ENCODE measurements around the gene ARPIN.

Gene ARPIN

DNA sequence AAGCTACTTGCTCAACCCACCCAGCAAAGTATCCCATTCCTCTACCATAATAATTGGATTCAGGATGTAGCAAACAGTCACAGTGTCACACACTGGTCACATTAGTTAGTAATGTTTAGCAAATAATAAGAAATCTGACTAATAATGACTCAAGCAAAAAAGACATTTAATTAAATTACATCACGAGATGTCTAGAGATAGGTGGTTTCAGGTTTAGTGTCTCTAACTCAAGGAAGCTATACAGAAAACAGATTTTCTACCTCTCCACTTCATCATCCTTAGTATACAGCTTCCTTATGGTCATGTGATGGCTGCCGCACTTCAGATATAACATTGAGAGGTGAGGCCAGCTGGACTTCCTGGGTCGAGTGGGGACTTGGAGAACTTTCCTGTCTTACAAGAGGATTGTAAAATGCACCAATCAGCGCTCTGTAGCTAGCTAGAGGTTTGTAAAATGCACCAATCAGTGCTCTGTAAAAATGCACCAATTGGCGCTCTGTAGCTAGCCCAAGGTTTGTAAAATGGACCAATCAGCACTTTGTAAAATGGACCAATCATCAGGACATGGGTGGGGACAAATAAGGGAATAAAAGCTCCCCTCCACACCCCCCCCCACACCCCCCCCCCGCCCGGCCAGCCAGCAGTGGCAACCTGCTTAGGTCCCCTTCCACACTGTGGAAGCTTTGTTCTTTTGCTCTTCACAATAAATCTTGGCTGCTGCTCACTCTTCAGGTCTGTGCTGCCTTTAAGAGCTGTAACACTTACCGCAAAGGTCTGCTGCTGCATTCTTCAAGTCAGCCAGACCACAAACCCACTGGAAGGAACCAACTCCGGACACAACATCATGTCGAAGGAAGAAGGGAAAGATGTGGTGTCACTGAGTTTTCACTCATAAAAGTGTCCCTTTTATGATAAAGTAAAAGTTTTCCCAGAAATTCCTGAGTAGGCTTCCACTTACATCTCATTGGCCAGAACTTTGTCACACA lies 24.9 kb upstream of the ARPIN start:
- H3K27ac ChIP-seq (ENCODE audit: low read depth, low read length), result no peak overlapping the region
- no peaks in the 10 kb centered on the region for H3K9me3 ChIP-seq (ENCODE audit: low read length)
- H3K27me3 ChIP-seq (ENCODE audit: control insufficient read depth in 1 of 2, insufficient read depth in 2 of 2, low read length in 2 of 2), result no peaks in the 10 kb centered on the region
- H3K4me3 ChIP-seq (ENCODE audit: low read depth in 1 of 2, low read length in 2 of 2), result no peak overlapping the region
- H3K36me3 ChIP-seq (ENCODE audit: insufficient read depth, low read length), result no peaks in the 10 kb centered on the region
- H3K9ac ChIP-seq (ENCODE audit: low read length), result no peak overlapping the region
- H3K4me1 ChIP-seq (ENCODE audit: insufficient read depth, low read length), result no peaks in the 10 kb centered on the region

DNA sequence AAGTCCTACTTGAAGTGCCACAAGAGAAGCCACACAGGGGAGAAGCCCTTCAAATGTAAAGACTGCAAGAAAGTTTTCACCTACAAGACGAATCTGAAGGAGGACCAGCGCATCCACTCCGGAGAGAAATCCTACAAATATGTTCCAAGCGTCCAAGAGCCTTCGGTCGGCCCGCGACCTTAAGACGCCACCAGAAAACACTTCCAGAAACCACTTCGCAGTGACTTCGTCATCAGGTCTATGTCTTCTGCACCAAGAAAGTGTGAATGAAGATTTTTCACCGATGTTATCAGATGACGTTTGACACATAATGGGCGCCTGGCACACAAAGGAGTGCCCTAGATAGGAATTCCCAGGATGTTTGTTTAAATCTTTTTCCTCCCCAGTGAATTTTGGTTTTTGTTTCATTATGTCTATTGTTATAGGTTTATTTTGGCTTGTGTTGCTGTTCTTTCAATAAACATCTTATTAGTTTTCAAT lies 24.1 kb upstream of the ARPIN start:
- Histone ChIP-seq H3K9ac (ENCODE audit: low read length) (no peak overlapping the region), H3K4me1 (ENCODE audit: insufficient read depth, low read length) (no peaks in the 10 kb centered on the region), H3K27me3 (ENCODE audit: control insufficient read depth in 1 of 2, insufficient read depth in 2 of 2, low read length in 2 of 2) (no peaks in the 10 kb centered on the region), H3K27ac (ENCODE audit: low read depth, low read length) (no peak overlapping the region), H3K36me3 (ENCODE audit: insufficient read depth, low read length) (no peaks in the 10 kb centered on the region), H3K4me3 (ENCODE audit: low read depth in 1 of 2, low read length in 2 of 2) (no peak overlapping the region), H3K9me3 (ENCODE audit: low read length) (no peaks in the 10 kb centered on the region)

DNA sequence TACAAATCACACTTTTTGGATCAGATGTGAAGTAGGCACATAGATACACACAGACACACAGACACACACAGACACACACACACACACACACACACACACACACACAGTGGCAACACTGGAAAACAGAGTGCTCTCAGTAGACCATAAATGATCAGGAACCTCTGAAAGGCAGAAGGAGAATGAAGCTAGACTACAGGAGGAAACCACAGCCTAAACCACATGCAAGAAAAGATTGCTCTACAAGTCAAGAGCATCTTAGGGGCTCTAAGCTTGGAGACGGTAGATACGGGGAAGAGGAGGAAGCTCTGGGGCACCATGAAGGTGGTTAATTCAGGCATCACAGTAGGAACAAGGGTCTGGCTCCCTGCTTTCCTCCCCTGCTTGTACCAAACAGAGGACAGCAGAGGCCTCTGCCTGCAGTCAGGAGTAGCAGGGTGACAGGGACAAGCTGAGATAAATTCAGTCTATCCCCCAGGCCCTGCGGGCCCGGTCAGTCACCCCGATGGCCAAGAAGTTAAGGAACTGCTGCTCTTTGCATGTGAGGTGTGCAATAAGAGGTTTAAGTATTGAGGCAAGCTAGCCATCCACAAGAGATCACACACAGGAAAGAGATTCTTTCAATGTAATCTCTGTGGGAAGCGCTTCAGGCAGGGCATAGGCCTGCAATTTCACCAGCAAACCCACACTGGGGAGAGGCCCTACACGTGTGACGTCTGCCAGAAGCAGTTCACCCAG lies 23.5 kb upstream of the ARPIN start:
- no peak overlapping the region for H3K9ac ChIP-seq (ENCODE audit: low read length)
- H3K9me3 ChIP-seq (ENCODE audit: low read length), result no peaks in the 10 kb centered on the region
- no peaks in the 10 kb centered on the region for H3K36me3 ChIP-seq (ENCODE audit: insufficient read depth, low read length)
- no peaks in the 10 kb centered on the region for H3K27me3 ChIP-seq (ENCODE audit: control insufficient read depth in 1 of 2, insufficient read depth in 2 of 2, low read length in 2 of 2)
- H3K4me1 ChIP-seq (ENCODE audit: insufficient read depth, low read length), result no peaks in the 10 kb centered on the region
- no peak overlapping the region for H3K4me3 ChIP-seq (ENCODE audit: low read depth in 1 of 2, low read length in 2 of 2)
- no peak overlapping the region for H3K27ac ChIP-seq (ENCODE audit: low read depth, low read length)

DNA sequence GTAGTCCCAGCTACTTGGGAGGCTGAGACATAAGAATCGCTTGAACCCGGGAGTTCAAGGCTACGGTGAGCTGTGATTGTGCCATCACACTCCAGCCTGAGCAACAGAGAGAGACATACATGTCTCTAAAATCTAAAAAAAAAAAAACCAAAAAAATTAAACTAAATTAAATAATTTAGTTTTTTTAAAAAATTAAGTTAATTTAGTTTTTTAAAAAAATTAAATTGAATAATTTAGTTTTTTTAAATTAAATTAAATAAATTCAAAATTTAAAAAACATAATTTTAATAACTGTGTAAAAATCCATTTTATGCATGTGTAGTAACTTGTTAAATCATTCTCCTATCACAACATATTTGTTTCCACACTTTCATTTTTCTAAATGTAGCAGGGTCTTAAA lies 20.1 kb upstream of the ARPIN start:
- Histone ChIP-seq H3K9me3 (ENCODE audit: low read length) (no peaks in the 10 kb centered on the region), H3K27ac (ENCODE audit: low read depth, low read length) (no peak overlapping the region), H3K27me3 (ENCODE audit: control insufficient read depth in 1 of 2, insufficient read depth in 2 of 2, low read length in 2 of 2) (no peaks in the 10 kb centered on the region), H3K9ac (ENCODE audit: low read length) (no peak overlapping the region), H3K4me3 (ENCODE audit: low read depth in 1 of 2, low read length in 2 of 2) (no peak overlapping the region), H3K36me3 (ENCODE audit: insufficient read depth, low read length) (no peaks in the 10 kb centered on the region), H3K4me1 (ENCODE audit: insufficient read depth, low read length) (no peaks in the 10 kb centered on the region)

DNA sequence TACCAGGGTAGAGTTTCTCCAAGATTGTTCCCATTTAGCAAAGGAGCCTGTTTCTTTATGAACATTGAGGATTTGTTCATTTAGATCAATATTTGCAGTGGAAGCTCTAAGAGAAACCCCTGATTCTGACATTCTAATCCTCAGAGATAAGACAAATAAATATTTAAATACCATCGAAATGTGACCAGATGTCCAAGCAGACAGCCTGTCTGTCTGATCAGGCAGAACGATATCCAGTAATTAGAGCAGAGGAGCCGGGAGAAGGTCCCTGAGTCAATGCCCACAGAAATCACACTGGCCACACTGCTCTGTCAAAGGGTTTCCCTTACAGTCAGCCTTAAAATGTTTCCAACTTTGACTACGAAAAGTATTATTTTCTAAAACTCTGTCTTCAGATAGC lies 15.7 kb upstream of the ARPIN start:
- Histone ChIP-seq H3K27ac (ENCODE audit: low read depth, low read length) (no peak overlapping the region), H3K4me1 (ENCODE audit: insufficient read depth, low read length) (no peaks in the 10 kb centered on the region), H3K4me3 (ENCODE audit: low read depth in 1 of 2, low read length in 2 of 2) (no peak overlapping the region), H3K27me3 (ENCODE audit: control insufficient read depth in 1 of 2, insufficient read depth in 2 of 2, low read length in 2 of 2) (no peaks in the 10 kb centered on the region), H3K36me3 (ENCODE audit: insufficient read depth, low read length) (no peaks in the 10 kb centered on the region), H3K9me3 (ENCODE audit: low read length) (no peaks in the 10 kb centered on the region), H3K9ac (ENCODE audit: low read length) (no peak overlapping the region)

DNA sequence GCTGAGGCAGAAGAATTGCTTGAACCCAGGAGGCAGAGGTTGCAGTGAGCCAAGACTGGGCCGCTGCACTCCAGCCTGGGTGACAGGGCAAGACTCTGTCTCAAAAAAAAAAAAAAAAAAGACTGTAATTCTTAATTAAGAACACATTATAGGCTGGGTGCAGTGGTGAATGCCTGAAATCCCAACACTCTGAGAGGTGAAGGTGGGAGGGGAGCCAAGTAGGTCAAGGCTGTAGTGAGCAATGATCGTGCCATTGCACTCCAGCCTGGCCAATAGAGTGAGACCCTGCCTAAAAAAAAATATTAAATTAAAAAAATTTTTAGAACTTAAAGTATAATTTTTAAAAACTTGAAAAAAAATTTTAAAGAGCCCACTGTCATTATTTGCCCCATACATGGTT lies 13.4 kb upstream of the ARPIN start:
- Histone ChIP-seq H3K4me3 (ENCODE audit: low read depth in 1 of 2, low read length in 2 of 2) (no peak overlapping the region), H3K4me1 (ENCODE audit: insufficient read depth, low read length) (no peaks in the 10 kb centered on the region), H3K27me3 (ENCODE audit: control insufficient read depth in 1 of 2, insufficient read depth in 2 of 2, low read length in 2 of 2) (no peaks in the 10 kb centered on the region), H3K9me3 (ENCODE audit: low read length) (no peaks in the 10 kb centered on the region), H3K36me3 (ENCODE audit: insufficient read depth, low read length) (no peaks in the 10 kb centered on the region), H3K9ac (ENCODE audit: low read length) (no peak overlapping the region), H3K27ac (ENCODE audit: low read depth, low read length) (no peak overlapping the region)

DNA sequence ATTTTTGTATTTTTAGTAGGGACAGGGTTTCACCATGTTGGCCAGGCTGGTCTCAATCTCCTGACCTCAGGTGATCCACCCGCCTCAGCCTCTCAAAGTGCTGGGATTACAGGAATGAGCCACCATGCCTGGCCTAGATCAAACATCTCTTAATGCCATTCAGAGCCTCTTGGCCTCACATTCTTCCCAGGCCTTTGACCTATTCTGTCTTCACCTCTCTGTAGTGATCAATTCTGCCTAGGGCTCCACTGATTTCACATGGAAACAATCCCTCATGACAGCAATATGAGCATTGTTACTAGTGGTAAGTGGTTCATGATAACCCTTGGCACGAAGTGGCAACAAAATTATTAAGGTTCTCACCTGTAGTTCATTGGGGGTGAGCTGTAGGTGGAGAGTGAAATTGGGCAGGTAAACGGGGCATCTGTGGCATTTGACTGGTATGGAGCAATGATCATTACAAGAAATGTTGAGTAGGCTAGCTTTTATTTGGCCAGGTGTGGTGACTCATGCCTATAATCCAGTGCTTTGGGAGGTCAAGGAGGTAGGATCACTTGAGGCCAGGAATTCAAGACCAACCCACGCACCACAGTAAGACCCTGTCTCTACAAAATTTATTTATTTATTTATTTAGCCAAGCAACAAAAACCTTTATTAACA lies 4.8 kb upstream of the ARPIN start:
- Histone ChIP-seq H3K9ac (ENCODE audit: low read length) (no peak overlapping the region), H3K9me3 (ENCODE audit: low read length) (no peaks in the 10 kb centered on the region), H3K36me3 (ENCODE audit: insufficient read depth, low read length) (no peaks in the 10 kb centered on the region), H3K4me3 (ENCODE audit: low read depth in 1 of 2, low read length in 2 of 2) (no peak overlapping the region), H3K27me3 (ENCODE audit: control insufficient read depth in 1 of 2, insufficient read depth in 2 of 2, low read length in 2 of 2) (no peaks in the 10 kb centered on the region), H3K27ac (ENCODE audit: low read depth, low read length) (no peak overlapping the region), H3K4me1 (ENCODE audit: insufficient read depth, low read length) (peaks cover 6% of the 10 kb centered on the region)

DNA sequence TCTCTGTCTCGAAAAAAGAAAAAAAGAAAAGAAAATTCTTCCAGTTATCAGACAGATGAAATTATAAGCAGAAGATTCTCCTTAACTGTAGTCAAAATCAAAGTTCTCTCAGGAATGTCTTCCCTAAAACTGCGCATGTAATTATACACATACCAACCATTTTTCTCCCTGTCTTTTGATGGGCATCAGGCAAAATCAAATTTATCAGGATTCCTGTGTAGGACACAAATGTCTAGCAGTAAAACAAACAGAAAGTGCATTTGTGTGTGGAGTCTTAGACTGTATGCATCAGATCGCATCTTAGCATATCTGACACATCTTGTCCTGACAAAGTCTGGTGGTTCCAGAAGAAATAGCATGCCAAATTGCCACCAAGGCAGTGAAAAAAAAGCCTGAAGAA lies 3.9 kb upstream of the ARPIN start:
- H3K36me3 ChIP-seq (ENCODE audit: insufficient read depth, low read length), result no peaks in the 10 kb centered on the region
- H3K4me1 ChIP-seq (ENCODE audit: insufficient read depth, low read length), result peaks cover 9% of the 10 kb centered on the region
- H3K27me3 ChIP-seq (ENCODE audit: control insufficient read depth in 1 of 2, insufficient read depth in 2 of 2, low read length in 2 of 2), result no peaks in the 10 kb centered on the region
- no peak overlapping the region for H3K27ac ChIP-seq (ENCODE audit: low read depth, low read length)
- no peak overlapping the region for H3K4me3 ChIP-seq (ENCODE audit: low read depth in 1 of 2, low read length in 2 of 2)
- H3K9me3 ChIP-seq (ENCODE audit: low read length), result no peaks in the 10 kb centered on the region
- no peak overlapping the region for H3K9ac ChIP-seq (ENCODE audit: low read length)

DNA sequence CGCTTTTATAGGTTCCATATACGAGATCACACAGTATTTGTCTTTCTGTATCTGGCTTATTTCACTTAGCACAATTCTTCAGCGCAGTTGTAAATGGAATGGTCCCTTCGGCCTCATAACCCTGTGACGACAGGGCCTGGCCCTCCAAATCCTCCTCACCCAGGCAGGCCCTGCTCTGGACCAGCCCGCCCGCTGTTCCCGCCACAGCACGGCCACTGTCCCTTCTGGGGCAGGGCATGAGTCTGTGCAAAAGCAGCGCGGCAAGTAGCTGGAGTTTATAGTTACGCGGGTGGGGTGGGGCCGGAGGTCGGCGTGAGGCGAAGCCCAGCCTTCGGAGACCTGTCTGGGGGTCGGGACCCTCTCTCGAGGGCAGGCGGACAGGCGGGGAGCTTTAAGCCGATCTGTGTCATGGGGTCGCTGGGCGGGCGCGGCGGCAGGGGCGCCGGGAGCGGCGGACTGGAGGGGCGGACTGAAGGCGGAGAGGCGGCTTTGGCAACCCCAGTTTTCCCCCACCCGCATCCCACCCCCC lies 543 bp downstream of the ARPIN start:
- Histone ChIP-seq H3K4me1 (ENCODE audit: insufficient read depth, low read length) (peaks cover 16% of the 10 kb centered on the region), H3K36me3 (ENCODE audit: insufficient read depth, low read length) (peaks cover 22% of the 10 kb centered on the region), H3K27ac (ENCODE audit: low read depth, low read length) (peak overlapping the region; percentile 29), H3K9me3 (ENCODE audit: low read length) (no peaks in the 10 kb centered on the region), H3K27me3 (ENCODE audit: control insufficient read depth in 1 of 2, insufficient read depth in 2 of 2, low read length in 2 of 2) (no peaks in the 10 kb centered on the region), H3K4me3 (ENCODE audit: low read depth in 1 of 2, low read length in 2 of 2) (peak overlapping the region; percentile 56 to 72), H3K9ac (ENCODE audit: low read length) (peak overlapping the region; percentile 50)

DNA sequence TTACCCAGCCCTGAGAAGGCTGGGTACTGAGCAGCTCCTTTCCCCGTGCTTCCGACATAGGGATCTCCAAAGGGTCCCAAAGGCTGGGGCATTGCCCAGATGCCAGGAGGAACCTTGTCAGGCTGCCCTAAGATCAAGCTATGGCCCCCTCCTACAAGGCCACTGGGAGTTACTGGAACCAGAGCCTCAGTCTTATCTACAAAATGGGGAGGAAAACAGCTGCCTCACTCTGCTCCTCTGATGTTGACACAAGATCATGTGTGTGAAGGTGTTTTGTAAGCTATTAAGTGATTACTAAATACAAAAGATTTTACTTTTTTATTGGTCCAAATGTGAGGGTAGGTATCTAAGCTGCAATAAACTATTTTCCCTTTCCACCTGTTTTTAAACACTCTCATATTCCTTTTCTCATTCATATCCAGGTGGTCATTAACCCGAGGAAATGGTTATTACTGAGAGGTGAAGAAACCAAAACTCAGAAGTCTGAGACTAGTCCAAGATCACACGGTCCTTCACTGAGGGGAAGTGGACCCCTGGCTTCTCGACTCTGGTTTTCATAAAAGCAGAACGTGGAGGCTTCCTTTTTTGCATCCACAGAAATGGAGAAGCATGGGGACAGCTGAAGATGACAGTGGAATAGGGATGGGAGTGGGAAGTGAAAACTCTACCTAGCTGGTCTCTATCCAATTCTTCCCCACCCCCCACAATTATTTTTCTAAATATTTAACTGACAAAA lies 1.7 kb downstream of the ARPIN start:
- Histone ChIP-seq H3K9me3 (ENCODE audit: low read length) (no peaks in the 10 kb centered on the region), H3K27me3 (ENCODE audit: control insufficient read depth in 1 of 2, insufficient read depth in 2 of 2, low read length in 2 of 2) (no peaks in the 10 kb centered on the region), H3K27ac (ENCODE audit: low read depth, low read length) (no peak overlapping the region), H3K4me1 (ENCODE audit: insufficient read depth, low read length) (peaks cover 16% of the 10 kb centered on the region), H3K9ac (ENCODE audit: low read length) (peak overlapping the region; percentile 50), H3K4me3 (ENCODE audit: low read depth in 1 of 2, low read length in 2 of 2) (no peak overlapping the region), H3K36me3 (ENCODE audit: insufficient read depth, low read length) (peaks cover 29% of the 10 kb centered on the region)
